A673 (cell line): ENCODE results near the gene PRKCA. TPM values are rescaled to one million over a fixed set of nuclear protein-coding genes. Genes with fewer than 3 reads are reported as not detected.

Source experiments
- BruUV-seq: library from RNA; stranded (reverse); fragments of 400-500 nt; replicated peaks from 2 replicates; lab custom pipeline; 2021; lab: Mats Ljungman, UMichigan
- CTCF ChIA-PET: fragments of 300-600 bp; sonication (Branson Sonifier 250); formaldehyde crosslinking; loops from one replicate; lab custom pipeline; 2022; ENCODE audit warnings: antibody characterized with exemption; lab: Charles Lee
- POLR2A ChIA-PET: fragments of 300-600 bp; sonication (Branson Sonifier 250); formaldehyde crosslinking; loops from one replicate; lab custom pipeline; 2022; ENCODE audit warnings: antibody characterized with exemption; ENCODE audit not compliant: low non-redundant PET; lab: Charles Lee
- DNase-seq: peaks from one replicate; pipeline ENCODE4 v3.0.0-alpha.2; 2015; ENCODE audit warnings: low spot score
- H3K27ac ChIP-seq: fragments of 200-600 bp; sonication (generic); 2 replicates; pipeline ENCODE4 v1.5.1; 2016; ENCODE audit warnings: mixed run types, low read depth, mild to moderate bottlenecking, mixed read lengths, antibody characterized with exemption, low read length; ENCODE audit not compliant: poor library complexity, severe bottlenecking
- H3K27me3 ChIP-seq: fragments of 200-600 bp; sonication (generic); replicated peaks from 2 replicates; pipeline ENCODE4 v1.6.1; 2017; ENCODE audit warnings: mixed run types, low read depth, mild to moderate bottlenecking, mixed read lengths, antibody characterized with exemption, low read length; ENCODE audit not compliant: insufficient read depth, poor library complexity
- H3K36me3 ChIP-seq: fragments of 200-600 bp; sonication (generic); 2 replicates; pipeline ENCODE4 v1.6.1; 2016; ENCODE audit warnings: mixed run types, mild to moderate bottlenecking, mixed read lengths, antibody characterized with exemption, low read length; ENCODE audit not compliant: insufficient read depth, poor library complexity, severe bottlenecking
- H3K4me1 ChIP-seq: fragments of 200-600 bp; sonication (generic); 2 replicates; pipeline ENCODE4 v1.6.1; 2017; ENCODE audit warnings: mixed run types, mild to moderate bottlenecking, mixed read lengths, antibody characterized with exemption, low read length; ENCODE audit not compliant: insufficient read depth, poor library complexity, severe bottlenecking
- H3K4me3 ChIP-seq: fragments of 200-600 bp; sonication (generic); 2 replicates; pipeline ENCODE4 v1.5.1; 2016; ENCODE audit warnings: low read depth, mixed run types, mild to moderate bottlenecking, mixed read lengths, low read length; ENCODE audit not compliant: poor library complexity, severe bottlenecking
- H3K9me3 ChIP-seq: fragments of 200-600 bp; sonication (generic); 2 replicates; pipeline ENCODE4 v1.6.1; 2016; ENCODE audit warnings: mixed run types, low read depth, mild to moderate bottlenecking, mixed read lengths, antibody characterized with exemption, low read length; ENCODE audit not compliant: poor library complexity, severe bottlenecking
- EZH2 ChIP-seq: fragments of 200-600 bp; sonication (generic); IDR thresholded peaks from 2 replicates; pipeline ENCODE4 v1.6.1; 2017; ENCODE audit warnings: borderline replicate concordance, low read depth, mild to moderate bottlenecking, mixed read lengths, antibody characterized with exemption, low read length; ENCODE audit not compliant: poor library complexity, severe bottlenecking
- intact Hi-C: fragments of 100-400 bp; cut with micrococcal nuclease; formaldehyde crosslinking; loops from one replicate; pipeline ENCODE4 v1.10.0; 2022; ENCODE audit not compliant: unreplicated experiment
- total RNA-seq: library from RNA; stranded (reverse); gene quantifications from 2 replicates; pipeline ENCODE4 v1.2.3, GENCODE V29; 2021
- TF ChIP-seq, protein P1 (sequence below): fragments of 300-800, 200-600 bp; sonication (generic); conservative IDR thresholded peaks from 2 replicates; pipeline ENCODE4 v1.5.1; 2017; ENCODE audit warnings: low read depth, mild to moderate bottlenecking, antibody characterized with exemption, low read length, moderate library complexity, mixed read lengths

Gene PRKCA
- total RNA-seq, 1 experiment from 2014 or later: 16.3 TPM

DNA sequence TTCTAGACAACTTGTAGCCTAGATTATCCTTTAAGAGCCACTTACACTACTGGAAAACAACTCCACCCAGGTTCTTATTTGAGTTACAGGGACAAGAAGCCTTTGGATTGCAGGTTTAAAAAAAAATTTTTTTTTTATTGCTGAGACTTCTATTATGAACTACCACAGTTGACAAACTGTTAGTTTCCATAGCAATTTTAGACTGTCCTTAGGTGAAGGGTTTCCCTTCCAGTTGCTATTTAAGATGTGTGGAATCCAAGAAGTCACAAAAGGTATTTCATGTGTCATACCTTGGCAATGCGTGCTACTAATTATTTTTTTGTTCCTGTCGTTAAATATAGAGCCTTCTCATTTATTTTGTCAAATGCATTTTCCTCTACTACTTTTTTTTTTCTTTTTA is 253.2 kb downstream of the PRKCA start:
- H3K27ac ChIP-seq: no peak overlapping the region
- no TSS peak for BruUV-seq
- TF ChIP-seq, protein P1, sequence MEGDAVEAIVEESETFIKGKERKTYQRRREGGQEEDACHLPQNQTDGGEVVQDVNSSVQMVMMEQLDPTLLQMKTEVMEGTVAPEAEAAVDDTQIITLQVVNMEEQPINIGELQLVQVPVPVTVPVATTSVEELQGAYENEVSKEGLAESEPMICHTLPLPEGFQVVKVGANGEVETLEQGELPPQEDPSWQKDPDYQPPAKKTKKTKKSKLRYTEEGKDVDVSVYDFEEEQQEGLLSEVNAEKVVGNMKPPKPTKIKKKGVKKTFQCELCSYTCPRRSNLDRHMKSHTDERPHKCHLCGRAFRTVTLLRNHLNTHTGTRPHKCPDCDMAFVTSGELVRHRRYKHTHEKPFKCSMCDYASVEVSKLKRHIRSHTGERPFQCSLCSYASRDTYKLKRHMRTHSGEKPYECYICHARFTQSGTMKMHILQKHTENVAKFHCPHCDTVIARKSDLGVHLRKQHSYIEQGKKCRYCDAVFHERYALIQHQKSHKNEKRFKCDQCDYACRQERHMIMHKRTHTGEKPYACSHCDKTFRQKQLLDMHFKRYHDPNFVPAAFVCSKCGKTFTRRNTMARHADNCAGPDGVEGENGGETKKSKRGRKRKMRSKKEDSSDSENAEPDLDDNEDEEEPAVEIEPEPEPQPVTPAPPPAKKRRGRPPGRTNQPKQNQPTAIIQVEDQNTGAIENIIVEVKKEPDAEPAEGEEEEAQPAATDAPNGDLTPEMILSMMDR: no peak
- no peak for TF ChIP-seq EZH2
- no peaks in the 10 kb centered on the region for H3K27me3 ChIP-seq
- H3K4me3 ChIP-seq: no peak overlapping the region
- intact Hi-C loops: no loop called here
- POLR2A ChIA-PET: no interaction called here
- H3K9me3 ChIP-seq: no peaks in the 10 kb centered on the region
- peaks cover 17% of the 10 kb centered on the region for H3K4me1 ChIP-seq
- no peaks in the 10 kb centered on the region for H3K36me3 ChIP-seq
- DNase-seq: no peak
- CTCF ChIA-PET: no interaction called here

DNA sequence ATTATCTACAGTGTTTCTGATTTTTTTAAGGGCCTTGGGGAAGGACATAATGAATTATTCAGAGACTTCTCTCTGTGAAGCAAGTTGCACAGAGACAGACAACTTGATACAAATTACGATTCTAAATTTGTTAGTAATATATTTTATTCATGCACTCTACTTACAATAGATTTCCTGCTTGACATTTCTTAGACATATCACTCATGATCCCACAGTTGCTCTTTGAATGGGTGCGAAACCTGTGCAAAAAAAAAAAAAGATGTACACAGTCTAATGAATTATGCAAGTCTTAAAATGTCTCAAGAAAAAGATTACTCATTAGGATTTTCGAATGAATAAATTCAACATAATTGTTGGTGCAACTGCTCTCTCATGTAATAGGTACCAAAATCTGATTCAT is 254.8 kb downstream of the PRKCA start:
- H3K27ac ChIP-seq: no peak overlapping the region
- ChIA-PET CTCF (no interaction called here), POLR2A (no interaction called here)
- no peak overlapping the region for H3K4me3 ChIP-seq
- BruUV-seq: no TSS peak
- intact Hi-C loops: no loop called here
- no peaks in the 10 kb centered on the region for H3K27me3 ChIP-seq
- TF ChIP-seq, protein P1: no peak
- TF ChIP-seq EZH2: no peak
- peaks cover 17% of the 10 kb centered on the region for H3K4me1 ChIP-seq
- no peaks in the 10 kb centered on the region for H3K36me3 ChIP-seq
- DNase-seq: peak; percentile 57
- H3K9me3 ChIP-seq: no peaks in the 10 kb centered on the region

DNA sequence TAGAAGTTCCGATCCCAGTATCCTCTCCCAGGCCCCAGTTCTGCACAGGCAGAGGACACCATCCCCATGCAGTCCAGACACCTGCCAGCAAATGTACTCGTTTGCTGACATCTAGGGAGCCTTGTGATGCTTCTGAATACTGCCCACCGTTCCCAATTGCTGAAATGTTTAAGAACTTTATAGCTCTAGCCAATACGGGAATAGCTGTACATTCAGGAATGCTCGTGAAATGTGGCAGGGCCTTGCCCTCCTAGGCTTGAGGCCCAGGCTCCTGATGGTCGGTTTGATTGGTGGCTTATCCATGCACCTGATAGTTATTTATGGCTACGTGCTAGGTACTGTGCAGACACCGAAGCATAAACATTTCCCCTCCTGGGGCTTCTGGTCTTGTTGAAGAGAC is 255.5 kb downstream of the PRKCA start:
- Histone ChIP-seq H3K4me1 (peaks cover 17% of the 10 kb centered on the region), H3K36me3 (no peaks in the 10 kb centered on the region), H3K9me3 (no peaks in the 10 kb centered on the region), H3K4me3 (no peak overlapping the region), H3K27me3 (no peaks in the 10 kb centered on the region), H3K27ac (no peak overlapping the region)
- BruUV-seq: no TSS peak
- no peak for TF ChIP-seq EZH2
- TF ChIP-seq, protein P1: no peak
- no peak for DNase-seq
- intact Hi-C loops: no loop called here
- CTCF ChIA-PET: no interaction called here
- POLR2A ChIA-PET: no interaction called here
